Ascending aorta (tissue), 2 donors: ENCODE measurements around the gene PHB1. TPM values are rescaled to one million over a fixed set of nuclear protein-coding genes. Genes with fewer than 3 reads are reported as not detected.
A peak's percentile ranks its signal among the peaks of the same experiment; 100 is the strongest.
"Not testable (repeated sequence)": the region's sequence is repeated elsewhere in the genome, so short reads cannot be mapped to it uniquely, and the experiment has no call there.

Experiments
- DNase-seq, 2 donors: peaks; one replicate each; pipeline ENCODE4 v3.0.0-alpha.2; 2019; ENCODE audit warnings: low spot score in 2 of 2
- H3K27ac ChIP-seq, 2 donors: fragments of 200-600 bp; sonication (generic); one replicate each; pipeline ENCODE4 v1.5.1; 2016 to 2017; ENCODE audit warnings: mild to moderate bottlenecking in 1 of 2
- H3K27me3 ChIP-seq: fragments of 200-600 bp; sonication (generic); one replicate; pipeline ENCODE4 v1.5.1; 2017
- H3K36me3 ChIP-seq, 2 donors: fragments of 200-600 bp; sonication (generic); one replicate each; pipeline ENCODE4 v1.5.1; 2016
- H3K4me1 ChIP-seq, 2 donors: fragments of 200-600 bp; sonication (generic); one replicate each; pipeline ENCODE4 v1.5.1; 2016 to 2017; ENCODE audit warnings: mild to moderate bottlenecking in 1 of 2
- H3K4me3 ChIP-seq, 2 donors: fragments of 200-600 bp; sonication (generic); one replicate each; pipeline ENCODE4 v1.5.1; 2016 to 2017; ENCODE audit warnings: mild to moderate bottlenecking in 1 of 2
- H3K9me3 ChIP-seq, 2 donors: fragments of 200-600 bp; sonication (generic); one replicate each; pipeline ENCODE4 v1.5.1; 2016
- intact Hi-C: fragments of 100-400 bp; cut with DNase I; formaldehyde crosslinking; loops from one replicate; pipeline ENCODE4 v1.15.1; 2023
- total RNA-seq: library from RNA; depleted of rRNA; stranded (reverse); fragments of >200 nt; gene quantifications from one replicate; pipeline ENCODE4 v1.1.0, GENCODE V29; 2016
- TF ChIP-seq, protein P1 (sequence below), 3 experiments: fragments of 200-600 bp in 2 of 3; fragments of 450-650 bp in 1 of 3; sonication (generic) in 2 of 3; IDR thresholded peaks; one replicate each; pipeline ENCODE4 v1.5.1; 2016 to 2019; ENCODE audit warnings: antibody characterized with exemption in 3 of 3, mild to moderate bottlenecking in 1 of 3, moderate library complexity in 1 of 3

The PHB1 gene
- total RNA-seq, 1 donor from 2014 or later, result 79.6 TPM

GRCh38 chr17:49434821-49435670 is 20.4 kb upstream of the PHB1 start:
- Histone ChIP-seq H3K36me3 (no peaks in the 10 kb centered on the region), H3K27ac (no peak overlapping the region), H3K4me3 (no peak overlapping the region), H3K27me3 (peaks cover 8% of the 10 kb centered on the region), H3K4me1 (no peaks in the 10 kb centered on the region), H3K9me3 (no peaks in the 10 kb centered on the region)
- intact Hi-C loops, result loop anchor here (1.0 to 10.0 kb wide), 2 partner anchors 121 to 290 kb away; no protein-coding TSS in a partner anchor
- no peak for DNase-seq
- TF ChIP-seq, protein P1, sequence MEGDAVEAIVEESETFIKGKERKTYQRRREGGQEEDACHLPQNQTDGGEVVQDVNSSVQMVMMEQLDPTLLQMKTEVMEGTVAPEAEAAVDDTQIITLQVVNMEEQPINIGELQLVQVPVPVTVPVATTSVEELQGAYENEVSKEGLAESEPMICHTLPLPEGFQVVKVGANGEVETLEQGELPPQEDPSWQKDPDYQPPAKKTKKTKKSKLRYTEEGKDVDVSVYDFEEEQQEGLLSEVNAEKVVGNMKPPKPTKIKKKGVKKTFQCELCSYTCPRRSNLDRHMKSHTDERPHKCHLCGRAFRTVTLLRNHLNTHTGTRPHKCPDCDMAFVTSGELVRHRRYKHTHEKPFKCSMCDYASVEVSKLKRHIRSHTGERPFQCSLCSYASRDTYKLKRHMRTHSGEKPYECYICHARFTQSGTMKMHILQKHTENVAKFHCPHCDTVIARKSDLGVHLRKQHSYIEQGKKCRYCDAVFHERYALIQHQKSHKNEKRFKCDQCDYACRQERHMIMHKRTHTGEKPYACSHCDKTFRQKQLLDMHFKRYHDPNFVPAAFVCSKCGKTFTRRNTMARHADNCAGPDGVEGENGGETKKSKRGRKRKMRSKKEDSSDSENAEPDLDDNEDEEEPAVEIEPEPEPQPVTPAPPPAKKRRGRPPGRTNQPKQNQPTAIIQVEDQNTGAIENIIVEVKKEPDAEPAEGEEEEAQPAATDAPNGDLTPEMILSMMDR (IDR thresholded peaks at IDR 0.05), result peak; percentile 38 to 75 (median 46)

DNA sequence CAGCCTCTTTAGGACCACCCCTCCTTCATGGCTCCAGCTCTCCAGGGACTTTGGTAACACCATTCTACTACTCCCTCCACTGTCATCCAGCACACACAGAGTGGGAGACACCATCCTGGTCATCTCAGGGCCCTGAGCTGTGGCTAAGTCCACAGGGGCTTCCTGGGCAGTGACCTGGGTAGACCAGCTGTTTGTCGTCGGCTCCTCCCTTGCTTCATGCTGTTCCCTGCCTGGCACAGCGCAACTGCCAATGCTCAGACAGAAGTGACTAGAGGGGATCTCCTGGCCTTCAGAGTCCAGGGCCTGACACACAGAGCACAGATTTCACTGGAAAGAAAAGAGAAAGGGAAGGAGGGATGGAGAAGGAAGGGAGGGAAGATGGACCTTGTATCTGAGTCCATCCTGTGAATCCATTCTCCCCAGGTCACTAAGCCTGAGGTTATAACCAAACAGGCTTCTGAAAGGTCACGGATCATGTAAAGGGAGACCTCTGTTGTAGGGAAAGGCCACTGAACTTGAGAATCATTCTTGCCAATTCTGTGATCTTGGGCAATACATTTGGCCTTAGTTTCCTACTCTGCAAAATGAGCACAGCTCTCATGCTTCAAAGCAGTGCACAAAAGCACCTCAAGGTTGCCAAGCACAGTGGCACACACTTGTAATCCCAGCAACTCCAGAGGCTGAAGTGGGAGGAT is 18.5 kb upstream of the PHB1 start:
- Histone ChIP-seq H3K4me1 (no peaks in the 10 kb centered on the region), H3K4me3 (no peak overlapping the region), H3K36me3 (no peaks in the 10 kb centered on the region), H3K27ac (no peak overlapping the region), H3K27me3 (peaks cover 4% of the 10 kb centered on the region), H3K9me3 (no peaks in the 10 kb centered on the region)
- DNase-seq, result no peak
- TF ChIP-seq, protein P1 (IDR thresholded peaks at IDR 0.05), result no peak
- intact Hi-C loops, result loop anchor here (10.0 kb wide), 1 partner anchor 292 kb away; no protein-coding TSS in a partner anchor

GRCh38 chr17:49431743-49432142 is 17.1 kb upstream of the PHB1 start:
- TF ChIP-seq, protein P1 (IDR thresholded peaks at IDR 0.05), result no peak
- intact Hi-C loops, result loop anchor here (10.0 kb wide), 1 partner anchor 293 kb away; no protein-coding TSS in a partner anchor
- Histone ChIP-seq H3K27me3 (no peaks in the 10 kb centered on the region), H3K4me3 (no peak overlapping the region), H3K4me1 (no peaks in the 10 kb centered on the region), H3K27ac (no peak overlapping the region), H3K9me3 (no peaks in the 10 kb centered on the region), H3K36me3 (no peaks in the 10 kb centered on the region)
- no peak for DNase-seq

GRCh38 chr17:49425004-49425286 is 10.3 kb upstream of the PHB1 start:
- TF ChIP-seq, protein P1 (IDR thresholded peaks at IDR 0.05), result no peak
- no peak for DNase-seq
- intact Hi-C loops, result no loop called here

DNA sequence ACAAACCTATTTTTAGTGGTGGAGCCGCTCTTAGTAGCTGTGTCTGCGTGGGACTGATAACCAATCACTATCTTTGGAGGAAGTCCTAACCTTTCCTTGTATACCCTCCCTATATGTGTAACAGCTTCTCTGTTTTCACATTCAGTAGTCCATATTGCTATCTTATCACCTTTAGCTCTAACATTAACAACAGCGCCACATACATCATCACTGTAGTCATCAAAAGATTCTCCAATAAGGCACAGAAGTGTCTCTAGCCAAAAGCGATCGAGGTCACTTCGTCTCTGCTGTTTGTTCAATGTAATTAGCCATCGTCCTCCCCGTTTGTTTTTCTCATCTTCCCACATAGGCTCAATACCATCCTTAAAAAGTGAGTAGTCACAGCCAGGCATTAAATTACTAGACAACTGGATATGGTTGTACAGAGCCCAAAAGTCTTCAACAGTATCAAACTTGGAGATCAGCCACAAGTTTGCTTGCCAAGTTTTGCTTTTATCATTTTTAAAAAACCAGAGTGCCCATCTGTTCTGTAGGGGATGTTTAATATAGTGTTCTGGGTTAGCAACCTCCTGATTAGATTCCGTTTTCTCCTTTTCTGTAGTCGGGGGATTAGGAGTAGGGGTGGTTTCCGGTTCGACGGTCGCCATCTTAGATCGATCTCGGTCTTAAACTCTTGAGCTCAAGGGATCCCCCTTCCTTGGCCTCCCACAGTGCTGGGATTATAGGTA is 9.8 kb upstream of the PHB1 start:
- H3K27me3 ChIP-seq, H3K4me1 ChIP-seq, H3K36me3 ChIP-seq, H3K27ac ChIP-seq, intact Hi-C loops, DNase-seq, H3K4me3 ChIP-seq: not testable (repeated sequence)
- H3K9me3 ChIP-seq, result peaks cover 0 to 11% of the 10 kb centered on the region in 2 donors

More at GRCh38 chr17:49425004-49425286, 10.3 kb upstream of the PHB1 start:
- no peak overlapping the region for H3K27ac ChIP-seq
- H3K36me3 ChIP-seq, result no peaks in the 10 kb centered on the region
- H3K4me1 ChIP-seq, result no peaks in the 10 kb centered on the region
- peaks cover 0 to 11% of the 10 kb centered on the region in 2 donors for H3K9me3 ChIP-seq
- no peak overlapping the region for H3K4me3 ChIP-seq
- no peaks in the 10 kb centered on the region for H3K27me3 ChIP-seq
